Panc1 (cell line): Measurements from ENCODE around the gene DCBLD2. TPM values are rescaled to one million over a fixed set of nuclear protein-coding genes. Genes with fewer than 3 reads are reported as not detected.

ENCODE experiments used
- ATAC-seq: fragments of 200-7000 bp; cut with Tn5 transposase; 2 replicates; pipeline ENCODE4 v1.9.1; 2020; ENCODE audit warnings: mild to moderate bottlenecking, moderate library complexity
- BruUV-seq: library from RNA; stranded (reverse); fragments of 400-500 nt; replicated peaks from 2 replicates; lab custom pipeline; 2021; lab: Mats Ljungman, UMichigan
- CTCF ChIA-PET: fragments of 300-600 bp; sonication (Branson Sonifier 250); formaldehyde crosslinking; loops from one replicate; lab custom pipeline; 2022; ENCODE audit warnings: antibody characterized with exemption; lab: Charles Lee
- POLR2A ChIA-PET: fragments of 300-600 bp; sonication (Branson Sonifier 250); formaldehyde crosslinking; loops from one replicate; lab custom pipeline; 2022; ENCODE audit warnings: antibody characterized with exemption; lab: Charles Lee
- DNase-seq: peaks from one replicate; pipeline ENCODE4 v3.0.0-alpha.2; 2010; ENCODE audit warnings: low read depth, low spot score
- H3K27ac ChIP-seq: 2 replicates; pipeline ENCODE4 v1.5.1; 2011; ENCODE audit warnings: mild to moderate bottlenecking, low read length, inconsistent platforms
- H3K27me3 ChIP-seq: fragments of 200-500 bp; sonication (Bioruptor generic); 2 replicates; pipeline ENCODE4 v1.6.0; 2014; ENCODE audit warnings: low read length, inconsistent platforms; ENCODE audit not compliant: control insufficient read depth, insufficient read depth
- H3K36me3 ChIP-seq: fragments of 200-500 bp; sonication (Bioruptor generic); 2 replicates; pipeline ENCODE4 v1.5.1; 2014; ENCODE audit warnings: inconsistent platforms, mild to moderate bottlenecking, low read length, moderate library complexity; ENCODE audit not compliant: control insufficient read depth, insufficient read depth
- H3K4me1 ChIP-seq: 2 replicates; pipeline ENCODE4 v1.5.1; 2011; ENCODE audit warnings: inconsistent platforms, mild to moderate bottlenecking, low read length, moderate library complexity; ENCODE audit not compliant: control insufficient read depth, insufficient read depth
- H3K4me3 ChIP-seq, 2 experiments: 2 replicates each; pipeline ENCODE4 v1.5.1; 2011 to 2012; ENCODE audit warnings: low read depth in 2 of 2, low read length in 2 of 2, mild to moderate bottlenecking in 2 of 2, inconsistent platforms in 1 of 2, moderate library complexity in 1 of 2
- H3K9me3 ChIP-seq: fragments of 200-500 bp; sonication (Bioruptor generic); 2 replicates; pipeline ENCODE4 v1.5.1; 2014; ENCODE audit warnings: low read depth, mild to moderate bottlenecking, inconsistent platforms, low read length, moderate library complexity; ENCODE audit not compliant: control insufficient read depth, insufficient read depth
- POLR2AphosphoS5 ChIP-seq: IDR thresholded peaks from 2 replicates; pipeline ENCODE4 v1.6.1; 2012; ENCODE audit warnings: mild to moderate bottlenecking, low read depth, low read length, moderate library complexity
- SIN3A ChIP-seq: IDR thresholded peaks from 2 replicates; pipeline ENCODE4 v1.6.1; 2012; ENCODE audit warnings: low read depth, mild to moderate bottlenecking, low read length, moderate library complexity, borderline replicate concordance; ENCODE audit not compliant: insufficient read depth
- TCF7L2 ChIP-seq: IDR thresholded peaks from 2 replicates; pipeline ENCODE4 v1.6.1; 2011; ENCODE audit warnings: mild to moderate bottlenecking, low read depth, low read length, inconsistent platforms
- in situ Hi-C: cut with HindIII; loops from 2 replicates; pipeline ENCODE4 v1.10.0; 2016; ENCODE audit warnings: low sequenced_read_pairs, low pct_unique_long_range_greater_than_20kb
- intact Hi-C: fragments of 100-400 bp; cut with micrococcal nuclease; formaldehyde crosslinking; loops from one replicate; pipeline ENCODE4 v1.10.0; 2022; ENCODE audit not compliant: unreplicated experiment
- total RNA-seq: library from RNA; stranded (reverse); gene quantifications from one replicate; pipeline ENCODE4 v1.2.1, GENCODE V29; 2021; ENCODE audit not compliant: unreplicated experiment
- TF ChIP-seq, protein P1 (sequence below), 2 experiments: IDR thresholded peaks; 2 replicates each; pipeline ENCODE4 v1.6.1; 2011 to 2012; ENCODE audit warnings: low read depth in 2 of 2, control low read depth in 1 of 2, low read length in 1 of 2, mild to moderate bottlenecking in 1 of 2, moderate library complexity in 1 of 2; ENCODE audit not compliant: insufficient read depth in 1 of 2
- TF ChIP-seq, protein P2 (sequence below): fragments of 450-650 bp; IDR thresholded peaks from 2 replicates; pipeline ENCODE4 v1.5.1; 2017; ENCODE audit warnings: mild to moderate bottlenecking

The DCBLD2 gene
- total RNA-seq, 1 experiment from 2014 or later: 54.4 TPM

DNA sequence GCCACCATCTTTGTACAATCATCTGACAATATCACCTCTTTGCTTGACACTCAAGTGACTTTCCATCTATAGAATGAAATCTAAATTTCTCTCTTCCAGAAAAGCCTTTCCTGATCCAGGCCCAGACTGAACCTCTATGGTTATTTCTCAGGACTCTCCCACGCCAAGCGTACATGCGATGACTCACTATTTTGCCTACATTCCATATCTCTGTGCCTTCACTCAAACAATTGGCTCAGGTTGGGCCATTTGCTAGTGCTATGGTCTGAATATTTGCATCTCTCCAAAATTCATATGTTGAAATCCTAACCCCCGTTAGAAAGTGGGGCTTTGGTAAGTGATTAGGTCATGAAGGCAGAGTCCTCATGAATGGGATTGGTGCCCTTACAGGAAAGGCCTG lies 94.5 kb downstream of the DCBLD2 start:
- no peak overlapping the region for H3K4me3 ChIP-seq
- no peak overlapping the region for H3K27ac ChIP-seq
- in situ Hi-C loops (no loop called here), intact Hi-C loops (no loop called here)
- H3K9me3 ChIP-seq: no peaks in the 10 kb centered on the region
- peaks cover 10% of the 10 kb centered on the region; the same call in 1 of the 2 replicates for H3K36me3 ChIP-seq
- no TSS peak for BruUV-seq
- DNase-seq (no peak), ATAC-seq (no peak)
- ChIA-PET CTCF (no interaction called here), POLR2A (no interaction called here)
- H3K27me3 ChIP-seq: no peaks in the 10 kb centered on the region
- H3K4me1 ChIP-seq: no peaks in the 10 kb centered on the region
- TF ChIP-seq, protein P1, sequence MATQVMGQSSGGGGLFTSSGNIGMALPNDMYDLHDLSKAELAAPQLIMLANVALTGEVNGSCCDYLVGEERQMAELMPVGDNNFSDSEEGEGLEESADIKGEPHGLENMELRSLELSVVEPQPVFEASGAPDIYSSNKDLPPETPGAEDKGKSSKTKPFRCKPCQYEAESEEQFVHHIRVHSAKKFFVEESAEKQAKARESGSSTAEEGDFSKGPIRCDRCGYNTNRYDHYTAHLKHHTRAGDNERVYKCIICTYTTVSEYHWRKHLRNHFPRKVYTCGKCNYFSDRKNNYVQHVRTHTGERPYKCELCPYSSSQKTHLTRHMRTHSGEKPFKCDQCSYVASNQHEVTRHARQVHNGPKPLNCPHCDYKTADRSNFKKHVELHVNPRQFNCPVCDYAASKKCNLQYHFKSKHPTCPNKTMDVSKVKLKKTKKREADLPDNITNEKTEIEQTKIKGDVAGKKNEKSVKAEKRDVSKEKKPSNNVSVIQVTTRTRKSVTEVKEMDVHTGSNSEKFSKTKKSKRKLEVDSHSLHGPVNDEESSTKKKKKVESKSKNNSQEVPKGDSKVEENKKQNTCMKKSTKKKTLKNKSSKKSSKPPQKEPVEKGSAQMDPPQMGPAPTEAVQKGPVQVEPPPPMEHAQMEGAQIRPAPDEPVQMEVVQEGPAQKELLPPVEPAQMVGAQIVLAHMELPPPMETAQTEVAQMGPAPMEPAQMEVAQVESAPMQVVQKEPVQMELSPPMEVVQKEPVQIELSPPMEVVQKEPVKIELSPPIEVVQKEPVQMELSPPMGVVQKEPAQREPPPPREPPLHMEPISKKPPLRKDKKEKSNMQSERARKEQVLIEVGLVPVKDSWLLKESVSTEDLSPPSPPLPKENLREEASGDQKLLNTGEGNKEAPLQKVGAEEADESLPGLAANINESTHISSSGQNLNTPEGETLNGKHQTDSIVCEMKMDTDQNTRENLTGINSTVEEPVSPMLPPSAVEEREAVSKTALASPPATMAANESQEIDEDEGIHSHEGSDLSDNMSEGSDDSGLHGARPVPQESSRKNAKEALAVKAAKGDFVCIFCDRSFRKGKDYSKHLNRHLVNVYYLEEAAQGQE (IDR thresholded peaks at IDR 0.05; ENCODE audit: insufficient read depth in 1 of 2, low read depth in 2 of 2, low read length in 1 of 2): no peak
- TF ChIP-seq, protein P2, sequence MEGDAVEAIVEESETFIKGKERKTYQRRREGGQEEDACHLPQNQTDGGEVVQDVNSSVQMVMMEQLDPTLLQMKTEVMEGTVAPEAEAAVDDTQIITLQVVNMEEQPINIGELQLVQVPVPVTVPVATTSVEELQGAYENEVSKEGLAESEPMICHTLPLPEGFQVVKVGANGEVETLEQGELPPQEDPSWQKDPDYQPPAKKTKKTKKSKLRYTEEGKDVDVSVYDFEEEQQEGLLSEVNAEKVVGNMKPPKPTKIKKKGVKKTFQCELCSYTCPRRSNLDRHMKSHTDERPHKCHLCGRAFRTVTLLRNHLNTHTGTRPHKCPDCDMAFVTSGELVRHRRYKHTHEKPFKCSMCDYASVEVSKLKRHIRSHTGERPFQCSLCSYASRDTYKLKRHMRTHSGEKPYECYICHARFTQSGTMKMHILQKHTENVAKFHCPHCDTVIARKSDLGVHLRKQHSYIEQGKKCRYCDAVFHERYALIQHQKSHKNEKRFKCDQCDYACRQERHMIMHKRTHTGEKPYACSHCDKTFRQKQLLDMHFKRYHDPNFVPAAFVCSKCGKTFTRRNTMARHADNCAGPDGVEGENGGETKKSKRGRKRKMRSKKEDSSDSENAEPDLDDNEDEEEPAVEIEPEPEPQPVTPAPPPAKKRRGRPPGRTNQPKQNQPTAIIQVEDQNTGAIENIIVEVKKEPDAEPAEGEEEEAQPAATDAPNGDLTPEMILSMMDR: no peak
- no peak for TF ChIP-seq TCF7L2
- no peak for TF ChIP-seq SIN3A
- no peak for TF ChIP-seq POLR2AphosphoS5

GRCh38 chr3:98806521-98806920 lies 95.0 kb downstream of the DCBLD2 start:
- in situ Hi-C loops (no loop called here), intact Hi-C loops (no loop called here)
- CTCF ChIA-PET: no interaction called here
- Histone ChIP-seq H3K36me3 (peaks cover 10% of the 10 kb centered on the region; the same call in 1 of the 2 replicates), H3K9me3 (no peaks in the 10 kb centered on the region), H3K27ac (no peak overlapping the region), H3K4me3 (no peak overlapping the region), H3K4me1 (no peaks in the 10 kb centered on the region), H3K27me3 (no peaks in the 10 kb centered on the region)
- BruUV-seq: no TSS peak
- POLR2A ChIA-PET: no interaction called here
- TF ChIP-seq, protein P1 (IDR thresholded peaks at IDR 0.05; ENCODE audit: insufficient read depth in 1 of 2, low read depth in 2 of 2, low read length in 1 of 2): no peak
- TF ChIP-seq TCF7L2: no peak
- TF ChIP-seq, protein P2: no peak
- no peak for TF ChIP-seq POLR2AphosphoS5
- no peak for TF ChIP-seq SIN3A
- ATAC-seq: no peak
- no peak for DNase-seq
